HG03095 (cell line): ENCODE measurements around the gene SYNJ2.

ENCODE experiments used
- ATAC-seq: cut with Tn5 transposase; IDR thresholded peaks from one replicate; pipeline ENCODE4 v1.9.1; 2021; ENCODE audit warnings: moderate library complexity; ENCODE audit not compliant: unreplicated experiment

The SYNJ2 gene

DNA sequence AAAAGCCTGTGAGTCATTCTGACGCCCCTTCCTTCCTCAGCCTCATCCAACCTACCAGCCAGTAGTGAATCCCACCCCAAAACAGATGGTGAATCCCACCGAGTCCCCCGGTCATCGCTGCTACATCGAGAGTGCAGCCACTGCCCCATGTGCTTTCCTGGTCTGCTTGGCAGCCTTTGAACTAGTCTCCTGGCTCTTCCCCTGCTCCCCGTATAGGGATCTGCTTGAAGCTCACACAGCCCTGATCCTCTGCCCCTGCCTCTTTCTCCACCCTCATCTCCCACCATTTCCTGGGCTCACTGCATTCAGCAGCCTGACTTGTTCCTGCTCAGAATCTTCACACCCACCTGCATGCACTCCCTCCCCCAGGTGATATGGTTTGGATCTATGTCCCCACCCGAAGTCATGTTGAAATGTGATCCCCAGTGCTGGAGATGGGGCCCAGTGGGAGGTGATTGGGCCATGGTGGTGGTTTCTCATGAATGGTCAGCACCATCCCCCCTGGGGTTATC lies 14.6 kb downstream of the SYNJ2 start:
- ATAC-seq, result no peak

DNA sequence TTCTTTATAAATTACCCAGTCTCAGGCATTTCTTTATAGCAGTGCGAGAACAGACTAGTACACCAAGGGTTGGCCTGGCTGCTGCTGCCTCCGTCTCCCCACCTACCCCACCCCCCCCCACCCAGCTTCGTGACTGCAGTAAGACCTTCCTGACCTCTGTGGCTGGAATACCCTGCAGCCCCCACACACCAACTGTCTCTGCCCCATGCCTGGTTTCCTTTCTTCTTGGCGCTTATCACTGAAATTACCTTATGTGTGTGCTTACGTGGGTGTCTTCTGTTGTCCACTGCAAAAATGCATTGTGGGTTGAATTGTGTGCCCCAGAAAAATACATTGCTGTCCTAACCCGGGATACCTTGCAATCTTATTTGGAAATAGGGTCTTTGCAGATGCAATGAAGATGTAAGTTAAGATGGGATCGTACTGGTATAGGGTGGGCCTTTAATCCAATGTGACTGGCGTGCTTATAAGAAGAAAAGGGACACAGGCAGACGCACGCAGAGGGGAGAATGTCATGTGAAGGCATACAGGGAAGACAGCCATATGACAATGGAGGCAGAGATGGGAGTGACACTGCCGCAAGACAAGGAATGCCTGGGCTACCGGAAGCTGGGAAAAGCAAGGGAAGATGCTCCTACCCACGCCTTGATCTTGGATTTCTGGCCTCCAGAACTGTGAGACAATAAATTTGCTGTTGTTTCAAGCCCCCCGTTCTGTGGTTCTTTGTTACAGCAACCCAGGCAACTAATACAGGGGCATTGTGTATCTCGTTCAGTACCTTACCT lies 15.4 kb downstream of the SYNJ2 start:
- no peak for ATAC-seq

DNA sequence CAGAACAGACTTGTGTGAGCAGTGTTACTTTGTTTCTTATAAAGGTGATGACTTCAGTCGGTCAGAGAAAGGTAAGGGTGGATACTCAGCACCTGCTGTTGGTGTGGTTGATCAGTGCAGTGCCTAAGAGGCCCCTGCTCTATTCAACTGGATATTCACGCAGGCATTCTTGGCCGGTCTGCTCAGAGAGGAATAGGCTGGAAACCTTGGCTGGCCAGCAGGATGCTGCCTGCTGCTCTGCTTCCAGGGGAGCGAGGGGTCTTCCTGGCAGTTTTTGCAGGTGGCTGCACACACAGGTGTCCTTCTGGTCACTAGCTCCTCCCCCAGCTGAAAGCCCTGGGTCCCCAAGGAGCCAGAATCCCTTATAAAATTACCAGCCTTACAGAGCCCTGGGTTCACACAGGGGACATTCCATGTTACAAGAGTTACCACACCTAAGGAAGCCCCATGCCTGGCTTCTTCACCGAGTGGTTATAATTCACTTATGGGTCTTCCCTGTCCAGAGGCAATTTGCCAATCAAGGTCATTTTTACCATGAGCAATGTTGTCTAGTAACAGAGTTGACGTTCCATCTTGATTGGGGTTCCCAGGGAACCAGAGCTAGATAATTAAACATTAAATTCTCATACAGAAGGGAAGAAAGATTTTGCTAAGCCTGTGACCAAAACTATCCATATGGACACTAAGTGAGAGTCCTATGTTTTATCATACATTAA lies 16.4 kb downstream of the SYNJ2 start:
- no peak for ATAC-seq

DNA sequence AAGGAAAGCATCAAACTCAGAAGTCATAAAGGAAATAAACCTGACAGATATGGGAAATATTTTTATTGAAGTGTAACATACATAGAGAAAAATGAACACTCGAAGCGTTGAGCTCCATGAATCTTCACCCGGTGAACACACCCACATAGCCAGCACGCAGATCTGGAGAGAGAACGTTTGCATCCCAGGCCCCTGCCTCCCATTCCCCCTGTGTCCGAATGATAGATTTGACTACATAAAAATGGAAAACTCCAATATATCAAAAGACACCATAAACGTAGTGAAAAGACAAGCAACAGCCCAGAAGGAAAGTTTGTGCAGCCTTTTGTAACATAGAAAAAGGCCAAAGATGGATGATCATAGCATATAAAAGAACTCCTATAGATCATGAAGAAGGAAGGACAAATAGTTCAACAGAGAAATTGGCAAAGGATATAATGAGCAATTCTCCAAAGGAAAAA lies 17.1 kb downstream of the SYNJ2 start:
- ATAC-seq, result no peak

DNA sequence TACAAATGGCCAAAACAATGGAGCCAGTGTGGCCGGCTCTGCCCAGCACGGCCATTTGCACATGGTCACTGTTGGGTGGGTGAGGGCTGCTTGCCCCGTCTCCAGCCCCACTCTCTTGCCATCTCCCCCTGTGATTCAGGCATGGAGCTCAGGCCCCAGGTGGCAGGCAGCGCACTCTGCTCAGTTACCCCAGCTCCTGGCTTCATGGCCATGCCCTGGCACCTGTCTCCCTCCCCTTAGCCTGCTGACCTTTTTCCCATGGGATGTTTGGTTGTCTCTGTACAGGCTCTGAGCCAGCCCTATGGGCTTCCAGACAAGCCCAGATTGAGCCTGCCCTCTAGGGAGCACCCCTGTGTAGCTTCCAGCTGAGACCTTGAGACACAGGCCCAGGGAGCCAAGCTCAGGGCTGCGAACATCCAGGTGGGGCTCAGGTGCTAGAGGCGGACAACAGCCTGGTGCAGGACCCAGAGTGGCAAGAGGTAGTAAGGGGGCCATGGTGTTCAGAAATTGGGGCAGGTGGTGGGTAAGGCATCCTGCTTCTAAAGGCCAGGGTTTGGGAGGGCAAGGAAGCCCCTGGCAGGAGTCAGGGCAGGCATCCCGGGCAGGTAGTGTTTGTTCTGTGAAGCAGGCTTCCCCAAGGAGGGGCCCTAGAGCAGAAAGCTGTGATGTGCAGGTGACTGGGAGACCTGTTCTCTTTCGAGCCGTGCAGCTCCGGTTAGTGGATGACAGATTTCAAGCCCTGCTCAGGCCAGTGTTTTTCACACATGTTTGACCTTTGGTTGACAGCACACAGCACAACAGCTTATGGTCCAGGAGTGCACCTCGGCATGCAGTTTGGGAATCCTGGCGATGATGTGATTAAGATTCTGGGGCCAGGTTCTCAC lies 17.7 kb downstream of the SYNJ2 start:
- ATAC-seq, result no peak

DNA sequence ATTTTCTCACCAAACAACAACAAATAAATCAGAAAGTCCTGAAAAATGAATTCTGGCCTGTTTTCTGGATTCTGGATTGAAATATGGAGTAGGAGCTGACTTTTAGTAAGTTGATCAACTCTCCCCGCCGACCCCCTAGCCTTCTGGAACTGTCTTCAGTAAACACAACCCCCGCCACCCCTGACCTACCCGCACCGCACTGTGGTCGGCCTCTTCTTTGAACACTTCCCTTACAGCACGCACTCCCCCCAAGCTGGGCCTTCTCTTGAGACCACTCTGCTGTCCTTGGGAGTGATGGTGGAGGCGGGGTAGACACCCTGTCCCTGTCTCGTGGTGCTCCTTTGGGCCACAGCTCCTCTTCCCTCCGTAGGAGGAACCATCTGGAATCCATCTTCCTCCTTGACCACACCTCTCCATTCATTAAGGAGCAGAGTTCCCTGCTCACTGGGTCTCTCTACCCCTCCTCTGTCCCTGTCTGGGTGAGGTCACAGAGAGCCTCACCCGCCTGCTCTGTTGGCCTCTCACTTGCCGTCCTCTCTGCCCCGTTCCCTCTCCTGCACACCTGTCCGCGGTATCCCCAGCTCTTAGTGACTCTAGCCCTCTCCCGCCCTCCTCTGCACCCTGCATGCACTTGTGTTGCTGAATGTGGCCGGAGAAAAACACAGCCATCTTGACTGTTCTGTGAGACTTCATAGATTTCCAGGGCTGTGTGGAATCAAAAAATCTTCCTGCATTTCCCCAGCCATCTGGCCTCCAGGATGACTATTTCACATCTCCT lies 19.1 kb downstream of the SYNJ2 start:
- ATAC-seq, result no peak

DNA sequence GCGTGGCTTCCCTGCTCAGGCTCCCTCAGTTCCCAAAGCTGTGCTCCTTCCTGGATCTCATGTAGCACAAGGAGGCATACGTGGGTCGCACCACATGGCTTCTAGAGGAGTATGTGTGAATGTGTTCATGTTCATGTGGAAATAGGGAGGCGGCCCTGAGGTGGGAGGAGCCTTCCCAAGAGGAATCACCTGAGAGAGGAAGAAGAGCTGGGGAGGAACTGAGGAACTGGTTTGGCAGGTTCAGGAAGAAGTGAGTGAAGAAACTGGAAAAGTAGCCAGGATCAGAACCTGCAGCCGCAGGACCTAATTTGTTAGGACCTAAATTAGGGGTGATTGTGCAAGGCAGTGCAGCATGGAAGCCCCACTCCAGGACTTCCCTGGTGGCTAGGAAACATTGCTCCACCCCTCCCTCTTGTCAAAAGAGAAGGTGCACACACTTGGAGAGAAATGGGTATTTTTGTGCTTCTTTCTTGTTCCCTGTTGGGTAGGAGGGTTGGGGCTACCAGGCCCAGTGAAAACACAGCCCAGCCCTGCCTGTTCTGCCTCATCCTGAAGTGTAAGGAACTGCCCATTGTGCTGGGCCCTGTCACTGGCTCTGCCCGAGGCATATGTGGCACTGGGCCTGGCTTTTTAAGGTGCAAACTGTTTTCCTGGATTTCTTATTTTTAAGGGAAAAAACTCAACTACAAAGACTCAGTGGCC lies 20.7 kb downstream of the SYNJ2 start:
- ATAC-seq, result no peak

DNA sequence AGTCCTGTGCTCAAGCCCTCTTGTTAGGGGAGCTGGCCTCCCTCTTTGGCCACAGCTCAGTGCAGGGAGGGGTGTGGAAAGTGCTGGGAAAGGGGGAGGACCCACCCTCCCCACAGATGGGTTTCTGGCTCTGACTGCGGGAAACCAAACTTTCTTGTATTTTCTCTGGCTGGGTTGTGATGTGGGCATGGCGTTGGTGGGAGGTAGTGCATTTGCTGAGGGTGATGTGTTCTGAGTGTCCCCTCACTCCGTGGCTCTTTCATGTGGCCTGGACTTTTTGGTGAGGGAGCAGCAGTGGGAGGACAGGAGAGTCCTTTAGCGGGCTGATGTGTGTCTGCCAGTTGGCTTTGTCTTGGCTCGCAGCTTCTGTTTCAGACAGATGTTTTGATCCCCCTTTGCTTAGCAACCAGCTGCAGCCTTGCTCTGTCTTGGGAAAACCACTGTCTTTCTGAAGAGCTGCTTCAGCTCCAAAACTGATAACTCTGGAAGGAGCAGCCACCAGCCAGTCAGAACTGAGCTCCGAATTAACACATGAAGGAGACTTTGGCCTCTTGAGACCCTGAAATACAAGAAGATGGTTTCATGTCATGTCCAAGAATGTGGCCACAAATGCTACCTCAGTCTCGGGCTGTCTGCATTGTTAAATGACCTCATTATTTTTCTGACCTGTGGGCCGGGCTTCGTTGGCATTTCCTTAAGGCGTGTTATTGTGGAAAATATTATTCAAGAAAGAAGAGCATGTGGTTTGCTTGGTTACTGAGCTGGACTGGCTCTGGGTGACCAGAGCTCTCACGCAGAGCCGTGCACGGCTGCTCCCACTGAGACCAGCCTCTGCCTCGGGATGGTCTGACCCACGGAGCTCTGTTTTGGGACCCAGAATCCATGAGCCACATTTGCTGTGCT lies 21.5 kb downstream of the SYNJ2 start:
- ATAC-seq, result no peak

DNA sequence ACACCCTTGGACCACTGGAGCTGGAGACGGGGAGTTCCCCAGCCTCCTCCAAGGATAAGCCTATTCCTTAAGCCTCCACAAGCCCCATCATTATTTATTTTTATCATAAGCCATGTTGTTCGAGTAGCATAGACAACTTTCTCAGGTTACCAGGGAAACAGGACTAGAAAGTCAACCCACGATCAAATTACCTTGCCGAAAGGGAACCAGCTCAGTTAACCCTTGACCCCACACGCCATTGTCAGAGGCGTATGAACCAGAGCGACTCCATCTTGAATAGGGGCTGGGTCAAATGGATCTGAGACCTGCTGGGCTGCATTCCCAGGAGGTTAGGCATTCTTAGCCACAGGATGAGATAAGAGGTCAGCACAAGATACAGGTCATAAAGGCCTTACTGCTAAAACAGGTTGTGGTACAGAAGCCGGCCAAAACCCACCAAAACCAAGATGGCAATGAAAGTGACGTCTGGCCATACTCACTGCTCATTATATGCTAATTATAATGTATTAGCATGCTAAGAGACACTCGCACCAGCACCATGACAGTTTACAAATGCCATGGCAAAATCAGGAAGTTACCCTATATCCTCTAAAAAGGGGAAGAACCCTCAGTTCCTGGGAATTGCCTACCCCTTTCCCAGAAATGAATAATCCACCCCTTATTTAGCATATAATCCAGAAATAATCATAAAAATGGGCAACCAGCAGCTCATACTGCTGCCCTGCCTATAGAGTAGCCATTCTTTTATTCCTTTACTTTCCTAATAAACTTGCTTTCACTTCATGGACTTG lies 22.4 kb downstream of the SYNJ2 start:
- ATAC-seq, result no peak

DNA sequence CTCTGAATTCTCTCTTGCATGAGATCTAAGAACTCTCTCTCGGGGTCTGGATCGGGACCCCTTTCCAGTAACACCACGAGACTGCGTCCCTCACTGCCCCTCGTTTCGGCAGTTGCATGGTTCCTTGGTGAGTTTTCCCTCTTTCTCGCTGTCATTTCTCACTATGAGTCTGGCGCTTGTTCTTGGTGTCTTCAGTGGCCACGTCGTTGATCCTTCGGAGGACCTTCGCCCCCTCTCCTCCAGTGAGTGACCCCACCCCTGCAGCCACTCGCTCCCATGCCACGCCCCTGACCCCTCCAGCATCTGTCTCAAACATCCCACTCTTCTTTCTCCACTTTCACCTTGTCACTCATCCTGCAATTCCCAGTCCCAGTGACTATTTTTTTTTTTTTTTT lies 23.0 kb downstream of the SYNJ2 start:
- no peak for ATAC-seq

DNA sequence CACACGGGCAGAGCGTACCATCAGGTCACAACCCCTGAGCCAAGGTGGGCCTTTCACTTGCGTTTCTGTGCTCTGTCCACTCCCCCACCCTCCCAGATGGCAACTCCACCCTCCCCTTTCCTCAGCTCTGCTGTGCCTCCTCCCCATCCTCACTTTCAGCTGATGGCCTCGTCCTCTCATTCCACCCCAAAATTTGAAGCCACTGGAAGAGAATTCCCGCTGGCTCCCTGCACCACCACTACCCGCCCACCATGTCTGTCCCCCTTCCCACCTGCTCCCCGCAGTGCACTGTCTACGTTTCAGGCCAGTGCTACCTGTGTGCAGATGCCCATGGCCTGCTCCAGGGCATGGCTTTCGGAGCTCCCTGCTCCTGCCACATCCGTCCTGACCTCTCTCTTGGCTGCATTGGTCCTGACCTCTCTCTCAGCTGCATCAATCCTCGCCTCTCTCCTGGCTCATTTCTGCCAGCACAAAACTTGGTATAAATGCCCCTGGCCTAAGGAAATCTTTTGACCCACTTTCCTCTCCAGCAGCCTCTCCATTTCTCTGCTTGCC lies 24.0 kb downstream of the SYNJ2 start:
- no peak for ATAC-seq

DNA sequence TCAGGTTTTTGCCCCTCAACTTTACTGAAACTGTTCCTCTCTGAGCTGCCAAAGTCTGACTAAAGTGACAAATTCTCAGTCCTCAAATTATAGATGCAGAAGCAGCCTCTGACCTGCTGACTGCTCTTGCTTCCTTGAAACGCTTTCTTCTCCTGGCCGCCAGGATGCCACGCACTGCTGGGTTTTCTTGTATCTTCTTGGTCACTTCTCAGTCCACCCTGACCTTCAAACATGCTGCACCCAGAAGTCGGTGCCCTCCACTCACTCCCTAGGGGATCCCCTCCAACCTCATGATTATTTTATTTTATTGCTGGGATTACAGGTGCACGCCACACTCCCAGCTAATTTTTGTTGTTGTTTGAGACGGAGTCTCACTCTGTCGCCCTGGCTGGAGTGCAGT lies 24.7 kb downstream of the SYNJ2 start:
- no peak for ATAC-seq

DNA sequence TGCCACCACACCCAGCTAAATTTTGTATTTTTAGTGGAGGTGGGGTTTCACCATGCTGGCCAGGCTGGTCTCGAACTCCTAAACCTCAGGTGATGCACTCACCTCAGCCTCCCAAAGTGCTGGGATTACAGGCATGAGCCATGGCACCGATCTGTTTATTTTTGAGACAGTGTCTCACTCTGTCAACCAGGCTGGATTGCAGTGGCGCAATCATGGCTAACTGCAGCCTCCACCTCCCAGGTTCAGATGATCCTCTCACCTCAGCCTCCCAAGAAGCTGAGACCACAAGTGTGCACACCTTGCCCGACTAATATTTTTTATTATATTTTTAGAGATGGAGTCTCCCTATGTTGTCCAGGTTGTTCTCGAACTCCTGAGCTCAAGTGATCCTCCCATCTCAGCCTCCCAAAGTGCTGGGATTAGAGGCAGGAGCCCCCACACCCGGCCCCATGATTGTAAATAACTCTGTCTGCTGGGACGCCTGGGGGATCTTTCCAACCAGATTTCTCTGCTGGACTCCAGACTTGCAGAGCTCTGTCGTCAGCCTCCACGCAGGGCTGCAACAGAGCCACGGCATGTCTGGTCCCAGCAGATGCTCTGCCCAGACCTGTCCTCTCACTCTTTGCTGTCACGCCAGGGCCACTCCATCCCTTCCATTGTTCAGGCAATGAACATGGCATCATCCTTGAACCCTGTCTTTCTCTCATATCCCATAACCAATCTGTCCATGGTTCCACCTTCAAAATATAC lies 25.3 kb downstream of the SYNJ2 start:
- ATAC-seq, result no peak

DNA sequence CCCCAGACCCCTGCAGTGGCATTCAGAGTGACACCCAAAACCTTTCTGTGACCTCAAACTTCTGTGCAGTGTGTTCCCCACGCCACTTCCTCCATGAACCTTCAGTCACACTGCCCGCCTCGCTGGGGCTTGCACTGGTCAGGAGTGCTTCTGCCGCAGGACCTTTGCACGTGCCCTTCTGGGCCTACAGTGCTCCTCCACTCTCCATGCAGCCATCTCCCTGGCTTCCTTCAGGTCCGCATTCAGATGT lies 27.1 kb downstream of the SYNJ2 start:
- ATAC-seq, result no peak

DNA sequence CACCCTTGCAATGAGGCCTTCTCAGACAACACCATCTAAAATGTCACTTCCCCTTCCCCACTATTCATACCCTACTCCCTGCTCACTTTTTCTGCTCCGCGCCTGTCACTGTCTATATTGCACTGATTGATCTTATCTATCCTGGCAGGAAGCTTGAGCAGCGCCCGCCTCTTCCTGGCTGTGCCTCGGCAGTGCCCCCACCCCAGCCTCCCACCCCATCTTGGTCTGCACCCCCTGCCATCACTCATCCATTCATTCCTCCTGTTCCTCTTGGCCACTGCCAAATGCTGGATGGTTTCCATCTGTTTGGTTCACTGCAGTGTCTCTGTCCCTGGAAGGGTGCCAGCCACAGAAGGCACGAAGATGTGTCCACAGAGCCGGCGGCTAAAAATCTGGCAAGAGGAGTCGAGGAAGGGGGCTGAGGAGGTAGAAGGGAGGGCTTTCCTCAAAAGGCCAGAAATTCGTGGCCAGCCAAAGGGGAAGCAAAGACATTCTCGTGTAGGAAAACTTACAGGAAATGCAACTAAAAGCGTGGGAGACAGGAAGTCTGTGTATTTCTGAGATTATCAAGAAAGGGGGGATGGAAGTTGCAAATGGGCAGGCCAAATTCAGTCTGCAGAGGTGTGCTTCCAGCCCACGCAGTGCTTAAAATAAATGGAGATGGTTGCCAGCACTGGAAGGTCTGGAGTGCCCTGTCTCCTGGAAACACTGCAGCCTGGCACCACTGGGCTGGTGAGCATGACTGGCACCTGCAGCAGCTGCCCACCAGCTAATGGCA lies 27.6 kb downstream of the SYNJ2 start:
- ATAC-seq, result no peak

DNA sequence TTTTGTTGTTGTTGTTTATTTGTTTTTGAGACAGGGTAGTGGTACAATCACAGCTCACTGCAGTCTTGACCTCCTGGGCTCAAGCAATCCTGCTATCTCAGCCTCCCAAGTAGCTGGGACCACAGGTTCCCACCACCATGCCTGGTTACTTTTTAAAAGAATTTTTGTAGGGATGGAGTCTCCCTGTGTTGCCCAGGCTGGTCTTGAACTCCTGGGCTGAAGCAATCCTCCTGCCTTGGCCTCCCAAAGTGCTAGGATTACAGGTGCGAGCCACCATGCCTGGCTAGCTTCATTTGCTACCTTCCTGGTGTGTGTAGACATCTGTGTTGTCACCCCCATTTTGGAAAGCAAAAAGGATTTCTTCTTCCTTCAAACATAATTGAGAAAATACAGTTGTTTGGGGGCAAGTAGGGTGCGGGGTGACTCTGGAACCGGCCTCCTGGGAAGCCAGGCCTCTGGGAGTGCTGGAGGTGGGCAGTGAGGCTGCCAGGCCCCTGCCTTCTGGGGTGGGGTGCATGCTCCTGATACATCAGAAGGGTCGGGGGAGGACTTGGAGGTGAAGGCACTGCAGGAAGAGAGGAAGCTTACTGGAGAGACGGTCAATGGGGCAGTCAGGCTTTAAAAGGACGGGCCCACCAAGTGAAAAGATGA lies 28.4 kb downstream of the SYNJ2 start:
- ATAC-seq, result no peak
